HG03095 (cell line): ENCODE data around the gene ARL5C.

Source experiments
- ATAC-seq: cut with Tn5 transposase; IDR thresholded peaks from one replicate; pipeline ENCODE4 v1.9.1; 2021; ENCODE audit warnings: moderate library complexity; ENCODE audit not compliant: unreplicated experiment

Gene ARL5C

DNA sequence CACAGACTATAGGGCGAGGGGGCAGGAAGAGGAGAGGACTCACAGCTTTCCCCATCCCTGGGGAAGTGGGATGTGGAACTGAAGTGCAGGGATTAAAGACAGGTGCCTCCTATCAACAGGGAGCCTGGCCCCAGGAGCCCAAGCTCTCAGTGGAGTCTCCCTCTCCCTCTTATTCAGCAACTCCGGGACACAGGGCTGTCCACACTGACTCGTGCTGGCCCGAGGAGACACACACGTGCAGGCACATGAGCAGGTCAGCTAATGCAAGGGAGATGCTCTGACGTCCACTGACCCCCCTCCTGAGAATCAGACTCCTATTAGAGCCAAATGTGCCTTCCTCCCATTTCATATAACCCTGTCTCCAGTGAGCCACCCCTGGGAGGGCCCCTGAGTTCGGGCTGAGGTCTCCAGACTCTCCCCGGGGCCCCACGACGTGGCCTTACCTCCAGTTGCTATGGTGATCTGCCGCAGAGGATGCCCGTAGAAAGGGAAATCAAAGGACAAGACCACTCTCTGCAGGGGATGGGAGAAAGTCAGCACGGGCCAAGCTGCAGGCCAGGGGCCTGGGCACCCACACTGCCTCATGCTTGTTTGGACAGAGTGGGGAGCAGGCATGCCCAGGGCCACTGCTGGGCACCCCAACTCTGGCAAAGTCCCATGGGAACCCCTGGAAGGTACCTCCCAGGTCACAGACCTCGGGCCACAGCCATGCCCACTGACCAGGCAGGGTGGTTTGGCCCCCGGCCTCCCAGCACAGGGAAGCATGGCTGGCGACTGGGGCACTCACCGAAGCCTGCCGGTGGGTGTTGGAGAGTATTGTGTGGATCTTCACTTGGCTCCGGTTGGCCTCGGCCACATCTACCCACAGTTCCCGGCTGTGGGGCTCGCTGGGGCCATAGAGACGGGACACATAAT, 57.2 kb downstream of the ARL5C start:
- ATAC-seq, result no peak

DNA sequence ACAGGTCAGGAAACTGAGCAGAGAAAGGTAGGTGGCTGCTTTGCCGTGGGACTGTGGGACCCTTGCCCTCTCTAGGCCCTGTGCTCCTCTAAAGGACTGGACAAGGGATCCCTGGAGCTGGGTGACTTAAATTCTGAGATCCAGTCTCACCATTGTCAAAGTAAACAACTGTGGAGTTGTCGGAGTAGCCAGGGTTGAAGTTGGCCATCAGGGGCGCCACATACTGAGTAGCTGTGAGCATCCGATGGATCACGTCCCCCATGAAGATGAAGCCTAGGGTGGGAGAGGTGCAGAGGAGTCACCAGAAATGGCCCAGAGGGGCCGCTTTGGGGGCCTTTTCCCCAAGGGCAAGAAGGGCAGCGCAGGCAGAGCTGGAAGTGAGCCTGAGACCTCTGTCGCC, 58.0 kb downstream of the ARL5C start:
- no peak for ATAC-seq

DNA sequence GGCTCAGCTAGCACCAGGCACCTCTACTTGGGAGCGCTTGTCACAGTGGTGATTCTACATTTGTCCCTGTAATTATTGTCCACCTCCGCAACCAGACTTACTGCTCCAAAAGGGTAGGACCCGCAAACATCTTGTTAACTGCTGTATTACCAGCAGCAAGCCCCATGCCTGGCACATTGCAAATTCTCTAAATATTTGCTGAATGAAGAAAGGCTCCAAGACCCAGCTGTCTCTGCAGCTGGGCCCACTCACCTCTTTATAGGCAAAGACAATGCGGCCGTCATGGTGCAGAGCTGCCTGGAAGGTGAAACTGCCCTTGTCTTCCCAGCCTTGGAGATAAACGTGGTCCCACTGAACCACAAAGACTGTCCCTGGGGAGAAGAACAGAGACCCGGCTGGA, 58.8 kb downstream of the ARL5C start:
- ATAC-seq, result no peak
